ENCODE data around the gene FAM184A. TPM values are rescaled to one million over a fixed set of nuclear protein-coding genes. Genes with fewer than 3 reads are reported as not detected.

The FAM184A gene
- total and polyA plus RNA-seq, 2 of the 13 experiments (the other 11 are each of a cell fraction or from before 2014, with no cell fraction given): 7.0 to 18.0 TPM

DNA sequence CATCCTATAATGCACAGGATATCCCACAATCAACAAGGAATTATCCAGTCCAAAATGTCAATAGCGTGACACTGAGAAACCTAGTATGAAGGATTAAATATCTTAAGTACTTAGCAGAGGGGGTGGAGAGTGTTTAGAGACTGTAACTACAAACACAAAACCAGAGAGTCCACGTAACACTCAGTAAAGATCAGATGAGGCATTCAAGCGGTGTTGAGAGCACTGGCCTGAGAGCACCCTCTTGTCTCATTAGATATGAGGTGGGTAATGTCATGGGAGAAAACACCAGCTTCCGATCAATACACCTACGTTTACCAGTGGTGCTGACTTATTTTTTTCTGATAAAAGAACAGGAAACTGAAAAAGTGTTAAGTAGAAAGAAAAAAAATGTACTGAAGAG lies 2.3 kb downstream of the FAM184A start:
- Histone ChIP-seq H3K36me3 (replicated peaks in 1 of 2; ENCODE audit: control insufficient read depth in 1 of 2, insufficient read depth in 2 of 2, low read length in 2 of 2) (no peaks in the 10 kb centered on the region), H3K9me3 (ENCODE audit: low read length) (no peaks in the 10 kb centered on the region), H3K27me3 (ENCODE audit: control insufficient read depth in 1 of 2, insufficient read depth in 2 of 2, low read length in 2 of 2) (peaks cover 0 to 19% of the 10 kb centered on the region in 2 experiments; a peak in 4 of 5 replicates), H3K4me2 (ENCODE audit: low read depth, low read length) (no peak overlapping the region), H3K4me1 (ENCODE audit: insufficient read depth, low read length) (peaks cover 42% of the 10 kb centered on the region), H3K79me2 (ENCODE audit: insufficient read depth, low read length) (no peaks in the 10 kb centered on the region), H4K20me1 (ENCODE audit: insufficient read depth, low read length) (no peaks in the 10 kb centered on the region), H2AFZ (ENCODE audit: low read length) (no peak overlapping the region), H3K4me3 (replicated peaks in 1 of 3; ENCODE audit: insufficient read depth in 1 of 3, low read depth in 2 of 3, low read length in 3 of 3) (no peak overlapping the region), H3K27ac (ENCODE audit: extremely low read length, insufficient read depth, low read length) (no peak overlapping the region), H3K9ac (ENCODE audit: insufficient read depth, low read depth, low read length) (no peak overlapping the region)
- BruUV-seq (replicated peaks): no TSS peak
- CTCF ChIA-PET (ENCODE audit: low intra/inter-chr PET ratio, low total read pairs): no interaction called here
- ATAC-seq (no peak), FAIRE-seq (no peak), DNase-seq (ENCODE audit: low spot score) (no peak)
- POLR2A ChIA-PET: no interaction called here
- TF ChIP-seq TBX3 (IDR thresholded peaks at IDR 0.05; ENCODE audit: borderline replicate concordance): no peak
- no peak for TF ChIP-seq ZFP36 (IDR thresholded peaks at IDR 0.05; ENCODE audit: borderline replicate concordance, low read depth, low read length, partially characterized antibody)
- no peak for TF ChIP-seq ZNF777 (CRISPR knock-in tag; IDR thresholded peaks at IDR 0.05)
- no peak for TF ChIP-seq ZNF644 (CRISPR knock-in tag; IDR thresholded peaks at IDR 0.05; ENCODE audit: low read depth)
- no peak for TF ChIP-seq CCDC6 (CRISPR knock-in tag; IDR thresholded peaks at IDR 0.05)
- TF ChIP-seq, protein P1, sequence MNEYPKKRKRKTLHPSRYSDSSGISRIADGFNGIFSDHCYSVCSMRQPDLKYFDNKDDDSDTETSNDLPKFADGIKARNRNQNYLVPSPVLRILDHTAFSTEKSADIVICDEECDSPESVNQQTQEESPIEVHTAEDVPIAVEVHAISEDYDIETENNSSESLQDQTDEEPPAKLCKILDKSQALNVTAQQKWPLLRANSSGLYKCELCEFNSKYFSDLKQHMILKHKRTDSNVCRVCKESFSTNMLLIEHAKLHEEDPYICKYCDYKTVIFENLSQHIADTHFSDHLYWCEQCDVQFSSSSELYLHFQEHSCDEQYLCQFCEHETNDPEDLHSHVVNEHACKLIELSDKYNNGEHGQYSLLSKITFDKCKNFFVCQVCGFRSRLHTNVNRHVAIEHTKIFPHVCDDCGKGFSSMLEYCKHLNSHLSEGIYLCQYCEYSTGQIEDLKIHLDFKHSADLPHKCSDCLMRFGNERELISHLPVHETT (CRISPR knock-in tag; conservative IDR thresholded peaks at IDR 0.05): no peak
- intact Hi-C loops (cut with micrococcal nuclease; ENCODE audit: unreplicated experiment) (no loop called here), in situ Hi-C loops (cut with HindIII; ENCODE audit: extremely low pct_ligation_motif_present, low pct_unique_long_range_greater_than_20kb) (no loop called here)
- WGBS (ENCODE audit: low lambda C conversion rate): 78% methylated on average over 5 of the region's 5 CpGs

DNA sequence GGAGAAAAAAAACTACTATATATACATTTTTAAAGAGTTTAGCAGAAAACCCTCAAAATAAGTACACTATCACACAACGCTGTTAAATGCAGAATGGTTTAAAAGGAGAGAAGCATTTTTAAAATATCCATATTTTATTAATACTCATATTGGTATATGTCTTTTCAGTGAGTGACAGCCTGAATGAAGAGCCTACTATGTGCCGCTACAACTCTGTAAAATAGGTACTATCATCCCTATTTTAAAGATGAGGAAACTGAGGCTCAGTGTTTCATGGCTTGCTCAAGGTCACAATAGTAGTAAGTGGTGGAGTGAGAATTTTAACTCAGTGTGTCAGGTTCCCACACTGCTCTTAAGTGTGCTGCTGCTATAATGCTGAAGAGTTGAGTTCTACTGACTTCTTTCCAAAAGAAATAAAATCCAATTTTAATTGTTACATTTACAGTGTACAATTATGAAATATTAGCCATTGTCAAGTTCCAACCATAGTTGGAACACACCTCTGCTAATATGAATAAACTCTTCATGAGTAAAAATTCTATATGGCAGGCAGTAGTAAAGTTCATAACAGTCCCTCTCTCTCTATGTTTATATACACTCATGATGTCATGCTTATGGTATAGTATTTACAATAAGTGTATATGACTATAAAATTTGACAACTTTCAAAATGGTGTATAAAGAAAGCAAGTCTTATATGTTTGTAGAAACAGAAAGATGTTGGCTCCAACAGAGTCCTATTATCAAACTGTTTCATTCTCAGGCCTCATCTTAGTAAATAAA lies 3.1 kb downstream of the FAM184A start:
- no peak overlapping the region for H3K4me3 ChIP-seq (replicated peaks in 1 of 3; ENCODE audit: insufficient read depth in 1 of 3, low read depth in 2 of 3, low read length in 3 of 3)
- 94% methylated on average over 2 of the region's 2 CpGs for WGBS (ENCODE audit: low lambda C conversion rate)
- ChIA-PET POLR2A (no interaction called here), CTCF (ENCODE audit: low intra/inter-chr PET ratio, low total read pairs) (no interaction called here)
- no peak overlapping the region for H2AFZ ChIP-seq (ENCODE audit: low read length)
- H3K4me2 ChIP-seq (ENCODE audit: low read depth, low read length): no peak overlapping the region
- H3K36me3 ChIP-seq (replicated peaks in 1 of 2; ENCODE audit: control insufficient read depth in 1 of 2, insufficient read depth in 2 of 2, low read length in 2 of 2): no peaks in the 10 kb centered on the region
- peaks cover 0 to 15% of the 10 kb centered on the region in 2 experiments; a peak in 4 of 5 replicates for H3K27me3 ChIP-seq (ENCODE audit: control insufficient read depth in 1 of 2, insufficient read depth in 2 of 2, low read length in 2 of 2)
- no TSS peak for BruUV-seq (replicated peaks)
- in situ Hi-C loops (cut with HindIII; ENCODE audit: extremely low pct_ligation_motif_present, low pct_unique_long_range_greater_than_20kb) (no loop called here), intact Hi-C loops (cut with micrococcal nuclease; ENCODE audit: unreplicated experiment) (no loop called here)
- TF ChIP-seq MIER3 (CRISPR knock-in tag; IDR thresholded peaks at IDR 0.05; ENCODE audit: borderline replicate concordance) (no peak), NBN (conservative IDR thresholded peaks at IDR 0.05) (no peak), ATF7 (IDR thresholded peaks at IDR 0.05) (peak; percentile 28; the same call in 1 of the 2 replicates), ATF7 (CRISPR knock-in tag; IDR thresholded peaks at IDR 0.05) (no peak), ZNF383 (CRISPR knock-in tag; IDR thresholded peaks at IDR 0.05; ENCODE audit: borderline replicate concordance) (no peak)
- DNase-seq (ENCODE audit: low spot score) (no peak), ATAC-seq (no peak), FAIRE-seq (no peak)
- no peak overlapping the region for H3K27ac ChIP-seq (ENCODE audit: extremely low read length, insufficient read depth, low read length)
- H3K9me3 ChIP-seq (ENCODE audit: low read length): no peaks in the 10 kb centered on the region
- H3K79me2 ChIP-seq (ENCODE audit: insufficient read depth, low read length): no peaks in the 10 kb centered on the region
- peaks cover 44% of the 10 kb centered on the region for H3K4me1 ChIP-seq (ENCODE audit: insufficient read depth, low read length)
- H4K20me1 ChIP-seq (ENCODE audit: insufficient read depth, low read length): no peaks in the 10 kb centered on the region
- no peak overlapping the region for H3K9ac ChIP-seq (ENCODE audit: insufficient read depth, low read depth, low read length)
